Measurements from ENCODE around the gene SIRT6. TPM values are rescaled to one million over a fixed set of nuclear protein-coding genes. Genes with fewer than 3 reads are reported as not detected.

Gene SIRT6
- total and polyA plus RNA-seq, 9 of the 15 experiments (the other 6 are each of a cell fraction or from before 2014, with no cell fraction given) = 1.4 to 41.1 (median 10.2) TPM

GRCh38 chr19:4200940-4201542, 18.7 kb upstream of the SIRT6 start:
- Histone ChIP-seq H3K9me3 (replicated peaks; ENCODE audit: control insufficient read depth, insufficient read depth, low read depth, low read length) (no peaks in the 10 kb centered on the region), H4K20me1 (replicated peaks; ENCODE audit: control insufficient read depth, insufficient read depth, low read length) (no peaks in the 10 kb centered on the region), H3K79me2 (ENCODE audit: control insufficient read depth, insufficient read depth, low read length) (no peaks in the 10 kb centered on the region), H3K9ac (ENCODE audit: insufficient read depth in 1 of 2, low read depth in 2 of 2, low read length in 2 of 2) (no peak overlapping the region), H3K4me1 (replicated peaks in 1 of 2; ENCODE audit: control insufficient read depth in 2 of 2, insufficient read depth in 2 of 2, low read length in 2 of 2) (peaks cover 5 to 26% of the 10 kb centered on the region in 2 experiments; a peak in 4 of 5 replicates), H3K4me3 (no peak overlapping the region), H2AFZ (ENCODE audit: low read depth, low read length) (no peak overlapping the region), H3K27ac (ENCODE audit: extremely low read depth, low read depth, low read length) (no peak overlapping the region), H3K36me3 (ENCODE audit: control insufficient read depth, insufficient read depth, low read length) (no peaks in the 10 kb centered on the region), H3K9me1 (ENCODE audit: control insufficient read depth, insufficient read depth, low read length) (no peaks in the 10 kb centered on the region), H3K27me3 (ENCODE audit: control insufficient read depth in 2 of 2, insufficient read depth in 2 of 2, low read length in 2 of 2) (peaks cover 0 to 11% of the 10 kb centered on the region in 2 experiments; a peak in 4 of 5 replicates), H3K4me2 (ENCODE audit: insufficient read depth, low read length) (no peak overlapping the region)
- ATAC-seq = no peak
- no TSS peak for BruUV-seq (replicated peaks)
- WGBS (ENCODE audit: insufficient coverage, low coverage, missing lambda C conversion rate) = 31% methylated on average over 2 of the region's 2 CpGs
- no peak for FAIRE-seq
- ChIA-PET POLR2A (interaction anchor here (1.0 to 1.7 kb wide), 5 partner anchors 9 to 348 kb away, joined by 3 to 13 read pairs (median 4); partner anchors contain the start of gene EEF2), CTCF (ENCODE audit: low intra/inter-chr PET ratio) (no interaction called here)
- TF ChIP-seq TCFL5 (CRISPR knock-in tag; conservative IDR thresholded peaks at IDR 0.05) (no peak), ZNF263 (CRISPR knock-in tag; IDR thresholded peaks at IDR 0.05; ENCODE audit: borderline replicate concordance) (no peak), NFIC (IDR thresholded peaks at IDR 0.05) (no peak), CSDE1 (IDR thresholded peaks at IDR 0.05) (no peak), DNMT1 (IDR thresholded peaks at IDR 0.05) (no peak), ZNF695 (CRISPR knock-in tag; IDR thresholded peaks at IDR 0.05) (no peak), GTF2A2 (tag; IDR thresholded peaks at IDR 0.05) (no peak), TBP (optimal IDR thresholded peaks at IDR 0.05; ENCODE audit: low read depth, low read length) (no peak), ZNF175 (CRISPR knock-in tag; IDR thresholded peaks at IDR 0.05; ENCODE audit: low read depth) (no peak), ZNF644 (tag; IDR thresholded peaks at IDR 0.05; ENCODE audit: low read depth) (no peak), POLR3G (IDR thresholded peaks at IDR 0.05; ENCODE audit: extremely low read depth, insufficient read length, insufficient replicate concordance) (no peak), RCOR1 (IDR thresholded peaks at IDR 0.05; ENCODE audit: borderline replicate concordance in 1 of 2, low read depth in 2 of 2, low read length in 2 of 2) (no peak)
- in situ Hi-C loops (cut with MboI) (loop anchor here (5.0 kb wide), 1 partner anchor 219 kb away; no protein-coding TSS in a partner anchor), intact Hi-C loops (cut with micrococcal nuclease) (no loop called here)
- DNase-seq (ENCODE audit: extremely low read depth in 1 of 4, low spot score in 3 of 4) = no peak

Data from K562 (cell line).